Transverse colon (tissue), 3 donors: Measurements from ENCODE around the gene GPRIN3.

Source experiments
- POLR2A ChIP-seq: fragments of 450-650 bp; IDR thresholded peaks from one replicate; pipeline ENCODE4 v1.6.1; 2016; ENCODE audit warnings: antibody characterized with exemption, mild to moderate bottlenecking, moderate library complexity
- TF ChIP-seq, protein P1 (sequence below), 5 experiments: fragments of 200-600 bp in 3 of 5; fragments of 450-650 bp in 2 of 5; sonication (generic) in 3 of 5; IDR thresholded peaks; 1 replicate in 2 of 5; 2 replicates in 3 of 5; pipeline ENCODE4 v1.5.1; 2016 to 2017; ENCODE audit warnings: antibody characterized with exemption in 5 of 5, inconsistent platforms in 3 of 5, mild to moderate bottlenecking in 2 of 5, moderate library complexity in 1 of 5

DNA sequence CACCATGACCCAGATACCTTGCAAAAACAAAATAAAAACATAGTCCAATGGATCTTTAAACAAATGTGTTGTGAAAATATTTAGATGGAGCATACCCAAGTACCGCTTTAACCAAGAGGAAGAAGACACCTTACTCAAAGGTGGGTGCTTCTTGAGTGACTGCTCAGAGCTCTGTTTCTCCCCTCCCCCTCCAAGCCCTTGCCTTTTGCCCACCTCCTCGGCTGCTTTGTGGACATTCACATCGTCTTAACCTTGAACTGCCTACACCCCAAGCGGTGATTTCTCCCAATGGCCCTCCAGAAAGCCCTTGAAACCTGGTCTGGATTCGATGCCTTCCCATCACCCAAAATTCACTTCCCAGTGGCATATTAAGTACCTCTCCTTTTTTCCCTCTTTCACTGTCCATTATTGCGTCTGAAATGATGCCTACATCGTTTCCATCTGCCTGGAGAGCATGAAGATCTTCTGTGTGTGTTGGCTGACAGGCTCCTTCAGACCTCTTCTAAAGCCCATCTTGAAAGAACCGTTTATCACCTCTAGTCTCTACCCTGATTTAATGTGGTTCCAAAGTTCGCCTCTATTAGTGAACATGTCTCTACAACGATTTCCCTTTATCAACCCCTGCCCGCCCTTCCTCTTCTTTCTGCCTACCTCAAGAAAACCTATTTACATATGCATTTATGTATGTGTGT is 968 bp downstream of the GPRIN3 start:
- TF ChIP-seq, protein P1, sequence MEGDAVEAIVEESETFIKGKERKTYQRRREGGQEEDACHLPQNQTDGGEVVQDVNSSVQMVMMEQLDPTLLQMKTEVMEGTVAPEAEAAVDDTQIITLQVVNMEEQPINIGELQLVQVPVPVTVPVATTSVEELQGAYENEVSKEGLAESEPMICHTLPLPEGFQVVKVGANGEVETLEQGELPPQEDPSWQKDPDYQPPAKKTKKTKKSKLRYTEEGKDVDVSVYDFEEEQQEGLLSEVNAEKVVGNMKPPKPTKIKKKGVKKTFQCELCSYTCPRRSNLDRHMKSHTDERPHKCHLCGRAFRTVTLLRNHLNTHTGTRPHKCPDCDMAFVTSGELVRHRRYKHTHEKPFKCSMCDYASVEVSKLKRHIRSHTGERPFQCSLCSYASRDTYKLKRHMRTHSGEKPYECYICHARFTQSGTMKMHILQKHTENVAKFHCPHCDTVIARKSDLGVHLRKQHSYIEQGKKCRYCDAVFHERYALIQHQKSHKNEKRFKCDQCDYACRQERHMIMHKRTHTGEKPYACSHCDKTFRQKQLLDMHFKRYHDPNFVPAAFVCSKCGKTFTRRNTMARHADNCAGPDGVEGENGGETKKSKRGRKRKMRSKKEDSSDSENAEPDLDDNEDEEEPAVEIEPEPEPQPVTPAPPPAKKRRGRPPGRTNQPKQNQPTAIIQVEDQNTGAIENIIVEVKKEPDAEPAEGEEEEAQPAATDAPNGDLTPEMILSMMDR (IDR thresholded peaks at IDR 0.05), result no peak
- no peak for TF ChIP-seq POLR2A
